ENCODE results near the gene ZNF444. TPM values are rescaled to one million over a fixed set of nuclear protein-coding genes. Genes with fewer than 3 reads are reported as not detected.

The ZNF444 gene
- polyA plus RNA-seq, 3 donors = 2.7 to 6.9 (median 3.5) TPM

DNA sequence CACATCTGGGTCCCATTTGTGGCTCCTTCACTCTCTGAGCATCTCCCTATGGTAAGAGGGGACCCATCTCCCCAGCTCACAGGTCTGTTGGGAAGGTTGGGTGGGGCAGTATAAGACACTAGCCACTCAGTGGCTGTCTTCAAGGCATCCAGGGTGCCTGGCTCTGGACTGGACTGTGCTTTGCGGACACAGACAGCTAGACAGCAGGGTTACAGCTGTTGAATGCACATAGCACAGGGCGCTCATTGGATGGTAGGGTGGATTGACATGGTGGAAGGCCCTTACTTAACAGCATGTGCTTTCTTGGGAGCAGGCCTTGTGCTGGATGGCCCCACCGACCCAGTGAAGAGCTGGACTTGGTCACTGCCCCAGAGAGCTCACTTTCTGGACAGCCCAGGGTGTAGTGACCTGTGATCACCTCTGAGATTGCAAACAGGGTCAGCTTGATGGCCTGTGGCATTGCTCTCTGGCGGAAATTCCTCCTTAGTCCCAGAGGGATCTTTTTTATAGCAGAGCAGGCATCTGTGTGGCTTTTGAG lies 1.9 kb downstream of the ZNF444 start:
- Histone ChIP-seq H3K4me1 (ENCODE audit: control insufficient read depth in 1 of 2, insufficient read depth in 2 of 2, low read length in 2 of 2) (peaks cover 30 to 31% of the 10 kb centered on the region in 2 donors), H3K9me3 (replicated peaks in 1 of 2; ENCODE audit: control insufficient read depth in 1 of 2, insufficient read depth in 1 of 2, low read length in 2 of 2) (no peaks in the 10 kb centered on the region), H3K27ac (ENCODE audit: low read depth in 1 of 2, low read length in 2 of 2) (no peak overlapping the region), H4K20me1 (ENCODE audit: insufficient read depth, low read length) (no peaks in the 10 kb centered on the region), H2AFZ (ENCODE audit: insufficient read depth, low read depth, low read length, poor library complexity, severe bottlenecking) (no peak overlapping the region), H3K9ac (ENCODE audit: insufficient read depth, low read length, poor library complexity, severe bottlenecking) (no peak overlapping the region), H3K27me3 (ENCODE audit: control insufficient read depth in 2 of 2, insufficient read depth in 2 of 2, low read length in 2 of 2) (no peaks in the 10 kb centered on the region), H3K4me3 (replicated peaks in 1 of 3; ENCODE audit: low read depth in 2 of 3, low read length in 3 of 3) (no peak overlapping the region), H3K4me2 (replicated peaks; ENCODE audit: extremely low read depth, low read length, poor library complexity, severe bottlenecking) (no peak overlapping the region), H3K36me3 (replicated peaks in 1 of 2; ENCODE audit: control insufficient read depth in 1 of 2, insufficient read depth in 2 of 2, low read length in 2 of 2) (peaks cover 4 to 6% of the 10 kb centered on the region in 2 donors), H3K79me2 (ENCODE audit: insufficient read depth, low read length) (peaks cover 6% of the 10 kb centered on the region)
- Mint-ChIP-seq H3K27me3 (ENCODE audit: low read depth in 3 of 3) (peaks cover 0 to under 1% (median 0%) of the 10 kb centered on the region in 3 donors), H3K36me3 (peaks cover 1 to 16% of the 10 kb centered on the region in 2 donors), H3K4me3 (no peak overlapping the region), H3K27ac (no peak overlapping the region), H3K4me1 (peaks cover 42% of the 10 kb centered on the region), H3K9me3 (peaks cover 0 to 2% (median 0%) of the 10 kb centered on the region in 7 donors)
- 97% methylated on average over 4 of the region's 4 CpGs for WGBS (ENCODE audit: insufficient coverage)
- no peak for DNase-seq
- intact Hi-C loops (cut with micrococcal nuclease) = loop anchor here in 1 of 2 donors (1.0 kb wide), 1 partner anchor 20 kb away; no protein-coding TSS in a partner anchor
- no peak for TF ChIP-seq CTCF (IDR thresholded peaks at IDR 0.05)

- peaks cover 8 to 25% of the 10 kb centered on the region in 2 donors for H3K36me3 Mint-ChIP-seq
- WGBS (ENCODE audit: insufficient coverage) = no CpG with 5 or more reads among the region's 6 CpGs
- peaks cover 0 to 2% (median 0%) of the 10 kb centered on the region in 3 donors for H3K27me3 Mint-ChIP-seq (ENCODE audit: low read depth in 3 of 3)
- Histone ChIP-seq H3K27ac (ENCODE audit: low read depth in 1 of 2, low read length in 2 of 2) (no peak overlapping the region), H2AFZ (ENCODE audit: insufficient read depth, low read depth, low read length, poor library complexity, severe bottlenecking) (no peak overlapping the region), H3K9me3 (replicated peaks in 1 of 2; ENCODE audit: control insufficient read depth in 1 of 2, insufficient read depth in 1 of 2, low read length in 2 of 2) (no peaks in the 10 kb centered on the region), H3K4me3 (replicated peaks in 1 of 3; ENCODE audit: low read depth in 2 of 3, low read length in 3 of 3) (no peak overlapping the region), H3K4me2 (replicated peaks; ENCODE audit: extremely low read depth, low read length, poor library complexity, severe bottlenecking) (no peak overlapping the region), H3K79me2 (ENCODE audit: insufficient read depth, low read length) (peaks cover 6% of the 10 kb centered on the region), H4K20me1 (ENCODE audit: insufficient read depth, low read length) (no peaks in the 10 kb centered on the region), H3K27me3 (ENCODE audit: control insufficient read depth in 2 of 2, insufficient read depth in 2 of 2, low read length in 2 of 2) (no peaks in the 10 kb centered on the region), H3K36me3 (replicated peaks in 1 of 2; ENCODE audit: control insufficient read depth in 1 of 2, insufficient read depth in 2 of 2, low read length in 2 of 2) (peaks cover 4 to 10% of the 10 kb centered on the region in 2 donors), H3K9ac (ENCODE audit: insufficient read depth, low read length, poor library complexity, severe bottlenecking) (no peak overlapping the region), H3K4me1 (ENCODE audit: control insufficient read depth in 1 of 2, insufficient read depth in 2 of 2, low read length in 2 of 2) (peaks cover 16 to 17% of the 10 kb centered on the region in 2 donors)
- H3K9me3 Mint-ChIP-seq = peaks cover 0 to 3% (median 0%) of the 10 kb centered on the region in 7 donors
- peaks cover 29% of the 10 kb centered on the region for H3K4me1 Mint-ChIP-seq
- peak overlapping the region in 1 of 7 donors; percentile 9 for H3K27ac Mint-ChIP-seq
- no peak for TF ChIP-seq CTCF (IDR thresholded peaks at IDR 0.05)
- intact Hi-C loops (cut with micrococcal nuclease) = no loop called here
- H3K4me3 Mint-ChIP-seq = no peak overlapping the region
- no peak for DNase-seq
Observed at GRCh38 chr19:56144376-56144775, 3.3 kb downstream of the ZNF444 start.
